ENCODE measurements around the gene FREM1. TPM values are rescaled to one million over a fixed set of nuclear protein-coding genes. Genes with fewer than 3 reads are reported as not detected.

The FREM1 gene
- polyA plus RNA-seq, 1 of the 3 experiments (the other 2 are of a cell fraction), result 0.26 TPM

GRCh38 chr9:14799030-14799429 lies 111.2 kb downstream of the FREM1 start:
- TF ChIP-seq JUND (IDR thresholded peaks at IDR 0.05), result no peak
- TF ChIP-seq GABPA (IDR thresholded peaks at IDR 0.05; ENCODE audit: low read depth), result no peak
- no peak for TF ChIP-seq RAD21 (IDR thresholded peaks at IDR 0.05; ENCODE audit: low read length)
- no peaks in the 10 kb centered on the region; a peak in 1 of 4 replicates for H3K4me1 ChIP-seq (ENCODE audit: control insufficient read depth in 1 of 2, insufficient read depth in 2 of 2, low read depth in 1 of 2, low read length in 1 of 2)
- no peaks in the 10 kb centered on the region for H3F3A ChIP-seq (replicated peaks; ENCODE audit: insufficient read depth)
- H3K27ac ChIP-seq (ENCODE audit: low read depth in 2 of 2, low read length in 1 of 2), result no peak overlapping the region
- H3K36me3 ChIP-seq (replicated peaks in 1 of 2; ENCODE audit: control insufficient read depth in 1 of 2, insufficient read depth in 2 of 2, low read length in 1 of 2), result no peaks in the 10 kb centered on the region
- no peak overlapping the region for H3K4me3 ChIP-seq (ENCODE audit: low read depth in 2 of 2, low read length in 1 of 2)
- POLR2A ChIA-PET, result no interaction called here
- no peaks in the 10 kb centered on the region for H3K27me3 ChIP-seq (ENCODE audit: insufficient read depth)
- no peak for DNase-seq
- H3K9me3 ChIP-seq, result no peaks in the 10 kb centered on the region
- no peak overlapping the region for H3K9ac ChIP-seq
- CTCF ChIA-PET, result no interaction called here
- 67% methylated on average over 2 of the region's 2 CpGs for WGBS (ENCODE audit: low lambda C conversion rate)
- H3K4me2 ChIP-seq, result no peak overlapping the region
- no peaks in the 10 kb centered on the region for H3K79me2 ChIP-seq (ENCODE audit: insufficient read depth)
- no peaks in the 10 kb centered on the region for H4K20me1 ChIP-seq (ENCODE audit: insufficient read depth)
- no peaks in the 10 kb centered on the region for H3K9me2 ChIP-seq
- H2AFZ ChIP-seq (ENCODE audit: low read depth), result no peak overlapping the region

GRCh38 chr9:14797435-14797834 lies 112.8 kb downstream of the FREM1 start:
- CTCF ChIA-PET, result interaction anchor here (0.6 kb wide), 1 partner anchor 29 kb away, joined by 3 read pairs; no protein-coding TSS in a partner anchor
- POLR2A ChIA-PET, result no interaction called here
- Histone ChIP-seq H2AFZ (ENCODE audit: low read depth) (no peak overlapping the region), H3F3A (replicated peaks; ENCODE audit: insufficient read depth) (no peaks in the 10 kb centered on the region), H3K4me1 (ENCODE audit: control insufficient read depth in 1 of 2, insufficient read depth in 2 of 2, low read depth in 1 of 2, low read length in 1 of 2) (no peaks in the 10 kb centered on the region; a peak in 1 of 4 replicates), H3K27me3 (ENCODE audit: insufficient read depth) (no peaks in the 10 kb centered on the region), H3K79me2 (ENCODE audit: insufficient read depth) (no peaks in the 10 kb centered on the region), H3K9me3 (no peaks in the 10 kb centered on the region), H4K20me1 (ENCODE audit: insufficient read depth) (no peaks in the 10 kb centered on the region), H3K27ac (ENCODE audit: low read depth in 2 of 2, low read length in 1 of 2) (no peak overlapping the region), H3K36me3 (replicated peaks in 1 of 2; ENCODE audit: control insufficient read depth in 1 of 2, insufficient read depth in 2 of 2, low read length in 1 of 2) (no peaks in the 10 kb centered on the region), H3K9me2 (no peaks in the 10 kb centered on the region), H3K4me3 (ENCODE audit: low read depth in 2 of 2, low read length in 1 of 2) (no peak overlapping the region), H3K9ac (no peak overlapping the region), H3K4me2 (no peak overlapping the region)
- 30% methylated on average over 1 of the region's 1 CpG for WGBS (ENCODE audit: low lambda C conversion rate)
- no peak for DNase-seq
- TF ChIP-seq RCOR1 (IDR thresholded peaks at IDR 0.05; ENCODE audit: low read length) (no peak), CTCF (IDR thresholded peaks at IDR 0.05) (no peak)

GRCh38 chr9:14793389-14793788 lies 116.8 kb downstream of the FREM1 start:
- Histone ChIP-seq H2AFZ (ENCODE audit: low read depth) (no peak overlapping the region), H4K20me1 (ENCODE audit: insufficient read depth) (no peaks in the 10 kb centered on the region), H3K9me3 (no peaks in the 10 kb centered on the region), H3K9ac (no peak overlapping the region), H3K4me3 (ENCODE audit: low read depth in 2 of 2, low read length in 1 of 2) (no peak overlapping the region), H3F3A (replicated peaks; ENCODE audit: insufficient read depth) (no peaks in the 10 kb centered on the region), H3K4me2 (no peak overlapping the region), H3K36me3 (replicated peaks in 1 of 2; ENCODE audit: control insufficient read depth in 1 of 2, insufficient read depth in 2 of 2, low read length in 1 of 2) (no peaks in the 10 kb centered on the region), H3K9me2 (no peaks in the 10 kb centered on the region), H3K27ac (ENCODE audit: low read depth in 2 of 2, low read length in 1 of 2) (no peak overlapping the region), H3K79me2 (ENCODE audit: insufficient read depth) (no peaks in the 10 kb centered on the region), H3K4me1 (ENCODE audit: control insufficient read depth in 1 of 2, insufficient read depth in 2 of 2, low read depth in 1 of 2, low read length in 1 of 2) (no peaks in the 10 kb centered on the region; a peak in 1 of 4 replicates), H3K27me3 (ENCODE audit: insufficient read depth) (no peaks in the 10 kb centered on the region)
- CTCF ChIA-PET, result no interaction called here
- no peak for DNase-seq
- TF ChIP-seq REST (IDR thresholded peaks at IDR 0.05; ENCODE audit: low read depth, low read length) (no peak), FOXM1 (IDR thresholded peaks at IDR 0.05; ENCODE audit: low read depth) (no peak), MAX (IDR thresholded peaks at IDR 0.05; ENCODE audit: low read depth) (no peak)
- POLR2A ChIA-PET, result no interaction called here
- WGBS (ENCODE audit: low lambda C conversion rate), result 69% methylated on average over 2 of the region's 2 CpGs
